Fibroblast of villous mesenchyme (primary cell): Measurements from ENCODE around the gene PER2. TPM values are rescaled to one million over a fixed set of nuclear protein-coding genes. Genes with fewer than 3 reads are reported as not detected.

Experiments used
- DNase-seq: peaks from one replicate; pipeline ENCODE4 v3.0.0-alpha.2; 2010; ENCODE audit warnings: low read depth
- H3K4me3 ChIP-seq: 2 replicates; pipeline ENCODE4 v1.5.1; 2011; ENCODE audit warnings: low read depth, mild to moderate bottlenecking, low read length
- total RNA-seq: library from RNA; depleted of rRNA; stranded (reverse); fragments of >200 nt; gene quantifications from 2 replicates; pipeline ENCODE4 v1.2.3, GENCODE V29; 2012
- TF ChIP-seq, protein P1 (sequence below): IDR thresholded peaks from 2 replicates; pipeline ENCODE4 v1.5.1; 2012; ENCODE audit warnings: low read depth, mild to moderate bottlenecking, low read length; ENCODE audit not compliant: insufficient read depth

Gene PER2
- total RNA-seq, 1 donor = 4.3 TPM

DNA sequence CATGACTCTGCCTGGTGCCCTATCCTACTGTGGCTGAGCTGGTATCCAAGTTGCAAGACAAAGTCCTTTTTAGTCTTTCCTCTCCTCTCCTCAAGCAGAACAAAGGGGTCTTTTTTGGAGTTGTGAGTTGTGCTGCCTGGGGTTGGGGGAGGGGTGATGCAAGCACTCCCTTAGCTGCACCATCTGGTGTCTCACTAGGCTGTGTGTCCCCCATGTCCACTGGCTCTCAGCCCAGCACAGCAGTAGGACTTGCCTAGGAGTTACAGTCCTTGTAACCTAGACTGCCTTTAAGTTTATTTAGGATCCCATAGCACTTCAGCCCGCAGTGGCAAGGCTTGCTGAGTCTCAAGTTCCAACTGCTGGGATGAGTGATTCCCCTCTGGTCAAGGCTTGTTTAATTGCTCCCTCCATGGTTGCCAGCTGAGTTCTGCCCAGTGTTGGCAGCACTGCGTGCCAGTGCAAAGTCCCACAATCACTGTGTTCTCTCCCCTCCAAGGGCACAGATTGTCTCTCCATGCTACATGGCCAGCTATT lies 71.7 kb downstream of the PER2 start:
- DNase-seq = no peak
- H3K4me3 ChIP-seq = no peak overlapping the region
- TF ChIP-seq, protein P1, sequence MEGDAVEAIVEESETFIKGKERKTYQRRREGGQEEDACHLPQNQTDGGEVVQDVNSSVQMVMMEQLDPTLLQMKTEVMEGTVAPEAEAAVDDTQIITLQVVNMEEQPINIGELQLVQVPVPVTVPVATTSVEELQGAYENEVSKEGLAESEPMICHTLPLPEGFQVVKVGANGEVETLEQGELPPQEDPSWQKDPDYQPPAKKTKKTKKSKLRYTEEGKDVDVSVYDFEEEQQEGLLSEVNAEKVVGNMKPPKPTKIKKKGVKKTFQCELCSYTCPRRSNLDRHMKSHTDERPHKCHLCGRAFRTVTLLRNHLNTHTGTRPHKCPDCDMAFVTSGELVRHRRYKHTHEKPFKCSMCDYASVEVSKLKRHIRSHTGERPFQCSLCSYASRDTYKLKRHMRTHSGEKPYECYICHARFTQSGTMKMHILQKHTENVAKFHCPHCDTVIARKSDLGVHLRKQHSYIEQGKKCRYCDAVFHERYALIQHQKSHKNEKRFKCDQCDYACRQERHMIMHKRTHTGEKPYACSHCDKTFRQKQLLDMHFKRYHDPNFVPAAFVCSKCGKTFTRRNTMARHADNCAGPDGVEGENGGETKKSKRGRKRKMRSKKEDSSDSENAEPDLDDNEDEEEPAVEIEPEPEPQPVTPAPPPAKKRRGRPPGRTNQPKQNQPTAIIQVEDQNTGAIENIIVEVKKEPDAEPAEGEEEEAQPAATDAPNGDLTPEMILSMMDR = no peak

DNA sequence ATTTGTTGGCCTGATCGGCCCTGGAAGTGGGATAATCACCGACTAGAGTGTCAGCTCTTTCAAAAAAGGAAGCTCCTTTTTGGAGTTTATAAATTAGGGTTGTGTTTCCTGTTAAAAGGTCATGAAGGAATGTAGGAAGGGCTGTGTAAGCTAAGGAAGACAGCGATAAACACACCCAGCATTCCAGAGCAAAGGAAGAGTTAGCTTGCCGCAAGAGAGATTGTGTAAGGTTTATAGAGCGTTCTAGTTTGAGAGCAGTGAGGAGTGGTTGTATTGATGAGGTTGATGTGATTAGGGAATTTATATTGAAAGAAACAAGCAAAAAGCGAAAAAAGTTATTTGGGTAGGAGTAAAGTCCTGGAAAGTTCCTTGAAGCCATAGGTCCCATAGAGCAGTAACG lies 81.4 kb downstream of the PER2 start:
- peak; percentile 52 for DNase-seq
- H3K4me3 ChIP-seq = no peak overlapping the region
- TF ChIP-seq, protein P1 = no peak

GRCh38 chr2:238203973-238204683 lies 84.3 kb downstream of the PER2 start:
- TF ChIP-seq, protein P1 = no peak
- DNase-seq = no peak

GRCh38 chr2:238203094-238203972 lies 85.1 kb downstream of the PER2 start, which contains the start of gene ILKAP:
Gene ILKAP, minus strand, starts transcription at chr2:238203695. Its CDS starts 142 bp downstream, at chr2:238203553.
- H3K4me3 ChIP-seq = peak within 1 kb of the TSS; percentile 62
- TF ChIP-seq, protein P1 = no peak
- peak; percentile 80 for DNase-seq

More at GRCh38 chr2:238203973-238204683, 84.3 kb downstream of the PER2 start:
- peak overlapping the region; percentile 53 for H3K4me3 ChIP-seq

- peak overlapping the region; percentile 62 for H3K4me3 ChIP-seq
- peak; percentile 48 for DNase-seq
- TF ChIP-seq, protein P1 = no peak
These were observed 85.9 kb downstream of the PER2 start for GRCh38 chr2:238202326-238203093.

Other genes starting within 250 kb of the PER2 start
- 12.6 and 18.6 TPM in 2 replicates for gene SCLY, start 227.6 kb downstream of the PER2 start, total RNA-seq
- 1.3 and 4.2 TPM in 2 replicates for gene ESPNL, start 188.3 kb downstream of the PER2 start, total RNA-seq
- 0.43 and 2.3 TPM in 2 replicates for gene KLHL30, start 149.9 kb downstream of the PER2 start, total RNA-seq
- 0.86 and 2.9 TPM in 2 replicates for gene ERFE, start 129.6 kb downstream of the PER2 start, total RNA-seq
- 21.6 and 22.5 TPM in 2 replicates for gene ILKAP, start 84.9 kb downstream of the PER2 start, total RNA-seq
- gene HES6, start 48.6 kb downstream of the PER2 start, total RNA-seq = 2.2 and 6.1 TPM in 2 replicates
- gene TRAF3IP1, start 31.9 kb upstream of the PER2 start, total RNA-seq = 7.8 and 8.4 TPM in 2 replicates
- 21.2 and 23.2 TPM in 2 replicates for gene ASB1, start 138.3 kb upstream of the PER2 start, total RNA-seq